GM18508 (cell line): Measurements from ENCODE around the gene TRMT10C.
"Not testable (repeated sequence)": the region's sequence is repeated elsewhere in the genome, so short reads cannot be mapped to it uniquely, and the experiment has no call there.

Source experiments
- ATAC-seq: cut with Tn5 transposase; IDR thresholded peaks from one replicate; pipeline ENCODE4 v1.9.1; 2021; ENCODE audit warnings: moderate number of reproducible peaks; ENCODE audit not compliant: insufficient read depth, unreplicated experiment

TRMT10C gene

GRCh38 chr3:101561630-101562328 lies at the start of gene TRMT10C:
TRMT10C (plus strand) TSS chr3:101561868; CDS start chr3:101564782, 2,914 bp downstream.
- peak; percentile 97 for ATAC-seq

DNA sequence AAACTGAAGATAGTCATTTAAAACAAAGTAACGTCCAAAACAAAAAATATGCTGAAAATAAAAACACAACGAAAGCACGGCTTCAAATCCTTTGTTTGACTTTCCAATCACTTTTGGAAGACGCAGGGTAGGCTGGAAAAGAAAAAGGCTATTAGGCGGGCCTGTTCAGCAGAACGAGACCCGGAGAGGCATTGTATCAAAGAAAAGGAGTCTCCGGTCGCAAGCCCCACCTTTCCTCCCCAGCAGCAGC lies 49.3 kb upstream of the TRMT10C start:
- peak; percentile 8 for ATAC-seq

- peak; percentile 38 for ATAC-seq
These were observed 48.8 kb upstream of the TRMT10C start, which contains the start of gene SENP7 for GRCh38 chr3:101512646-101513418. SENP7 (minus strand) TSS chr3:101513212; CDS start chr3:101513130, 82 bp downstream.

DNA sequence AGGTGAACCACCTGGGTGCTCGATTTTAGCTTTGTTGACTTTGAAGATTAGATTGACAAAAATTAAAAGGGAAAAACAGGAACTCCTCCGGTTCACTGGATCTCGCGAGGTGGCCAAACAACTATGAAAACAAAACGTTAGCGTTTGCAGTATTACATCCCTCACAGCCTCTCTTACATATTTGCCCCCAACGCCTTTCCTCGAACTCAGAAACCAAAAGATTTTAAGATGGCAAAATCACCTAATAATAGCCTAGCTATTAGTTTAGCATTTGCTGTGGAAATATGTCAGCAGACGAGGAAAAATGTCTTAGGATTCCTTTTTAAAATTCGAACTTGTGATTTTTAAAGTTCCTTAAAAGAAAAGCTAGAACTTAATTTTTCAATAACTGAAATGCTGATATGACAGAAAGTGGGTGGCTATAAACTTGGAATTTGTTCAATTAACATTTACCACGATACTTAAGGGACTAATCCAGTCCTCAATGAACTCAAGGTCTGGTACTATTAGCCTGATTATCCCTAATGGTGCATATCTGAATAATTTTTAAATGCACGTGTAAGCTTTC lies 48.2 kb upstream of the TRMT10C start:
- ATAC-seq = peak; percentile 14

- peak; percentile 98 for ATAC-seq
These were observed 43.2 kb upstream of the TRMT10C start for GRCh38 chr3:101518421-101518871.

DNA sequence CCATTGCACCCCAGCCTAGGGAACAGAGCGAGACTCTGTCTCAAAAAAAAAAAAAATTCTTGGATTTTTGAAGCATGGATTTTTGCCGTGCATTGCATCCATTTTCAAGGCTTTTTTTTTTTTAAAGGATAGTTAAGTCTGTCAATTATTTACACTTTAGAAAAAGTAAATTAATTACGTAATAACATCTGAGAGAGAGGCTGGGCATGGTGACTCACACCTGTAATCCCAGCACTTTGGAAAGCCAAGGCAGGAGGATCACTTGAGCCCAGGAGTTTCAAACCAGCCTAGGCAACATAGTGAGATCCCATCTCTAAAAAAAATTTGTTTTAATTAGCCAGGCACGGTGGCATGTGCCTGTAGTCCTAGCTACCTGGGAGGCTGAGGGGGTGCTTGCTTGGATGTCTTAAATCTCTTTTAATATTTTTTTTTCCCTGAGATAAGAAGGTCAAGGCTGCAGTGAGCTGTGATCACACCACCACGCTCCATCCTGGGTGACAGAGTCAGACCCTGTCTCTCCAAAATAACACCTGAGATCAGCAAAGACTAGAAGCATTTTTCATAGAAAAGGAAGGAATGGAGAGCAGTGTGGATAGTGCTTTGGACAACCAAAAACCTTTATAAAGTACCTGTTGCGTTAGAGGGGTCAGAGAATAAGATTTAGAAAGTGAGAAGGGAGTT lies 41.8 kb upstream of the TRMT10C start:
- ATAC-seq = no peak

DNA sequence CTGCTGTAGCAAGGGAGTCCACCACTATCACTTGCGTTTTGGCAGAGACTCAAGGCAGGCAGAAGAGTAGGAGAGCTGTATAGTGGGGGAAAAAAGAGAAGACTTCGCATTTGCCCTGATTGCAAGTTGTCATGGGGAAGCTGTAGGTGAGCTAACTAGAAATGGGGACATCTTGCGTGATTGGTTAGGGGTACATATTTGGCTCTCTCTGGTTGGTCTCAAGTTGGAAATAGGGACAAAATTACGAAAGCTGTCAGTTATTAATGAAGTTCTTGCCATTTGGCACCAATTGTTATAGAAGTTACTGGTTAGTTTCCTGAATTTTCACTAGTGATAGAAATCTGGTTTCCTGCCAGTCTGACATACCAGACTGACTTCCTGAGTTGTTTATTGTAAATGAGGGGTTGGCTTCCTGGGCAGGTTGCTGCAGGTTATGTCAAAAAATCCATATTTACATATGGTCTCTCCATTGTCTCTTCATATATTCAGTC lies 40.4 kb upstream of the TRMT10C start:
- no peak for ATAC-seq

- ATAC-seq = no peak
These were observed 34.2 kb upstream of the TRMT10C start for GRCh38 chr3:101527441-101527840.

DNA sequence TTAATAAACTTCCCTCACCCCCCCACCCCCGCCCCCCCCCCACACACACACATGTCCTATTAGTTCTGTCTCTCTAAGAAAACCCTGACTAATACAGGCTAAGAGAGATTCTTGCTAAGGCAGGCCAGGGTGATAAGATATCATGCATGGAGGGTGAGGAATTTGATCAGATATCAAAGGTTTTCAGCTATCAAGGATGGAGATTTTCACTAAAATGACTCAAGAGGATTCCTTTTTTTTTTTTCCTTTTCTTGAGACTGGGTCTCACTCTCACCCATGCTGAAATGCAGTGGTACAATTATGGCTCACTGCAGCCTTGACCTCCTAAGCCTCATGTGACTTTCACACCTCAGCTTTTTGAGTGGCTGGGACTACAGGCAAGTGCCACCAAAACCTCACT lies 33.8 kb upstream of the TRMT10C start:
- ATAC-seq = no peak

- ATAC-seq = no peak
These were observed 31.6 kb upstream of the TRMT10C start for GRCh38 chr3:101529816-101530685.

DNA sequence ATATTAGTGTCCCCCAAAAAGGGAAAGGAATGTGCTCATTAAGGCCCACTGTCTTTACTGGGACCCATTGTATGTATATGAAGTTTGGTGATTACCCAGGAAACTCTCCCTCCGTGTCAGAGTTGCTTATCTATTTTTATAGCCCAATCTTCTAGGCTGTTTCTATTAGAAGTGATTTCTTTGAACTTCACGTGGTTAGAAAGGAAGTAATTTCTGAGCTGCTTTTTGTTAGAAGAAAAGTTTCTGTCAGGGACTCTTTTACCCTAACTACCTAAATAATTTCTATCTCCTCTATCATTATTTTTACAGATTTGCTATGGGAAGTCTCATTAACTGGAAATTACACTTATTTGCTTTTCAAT lies 31.0 kb upstream of the TRMT10C start:
- ATAC-seq = no peak

GRCh38 chr3:101531473-101532086 lies 30.1 kb upstream of the TRMT10C start:
- ATAC-seq = no peak

- no peak for ATAC-seq
These were observed 28.7 kb upstream of the TRMT10C start for GRCh38 chr3:101532783-101533602.

DNA sequence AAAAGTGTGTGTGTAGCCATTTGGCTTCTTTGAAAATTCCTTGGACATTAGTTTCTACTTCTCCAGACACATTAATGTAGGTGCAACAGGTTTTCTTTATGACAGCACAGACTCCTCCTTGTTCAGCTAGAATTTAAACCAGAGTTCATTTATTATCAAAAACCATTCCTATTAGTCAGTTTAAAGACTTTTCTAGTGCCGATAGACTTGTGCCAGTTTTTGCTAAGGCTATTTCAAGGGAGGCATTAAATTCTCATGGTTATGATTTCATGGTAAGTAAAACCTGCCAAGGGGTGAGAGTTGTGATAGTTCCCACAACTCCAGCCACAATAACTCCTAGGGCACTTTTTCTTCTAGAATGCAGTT lies 28.1 kb upstream of the TRMT10C start:
- no peak for ATAC-seq

GRCh38 chr3:101535221-101535620 lies 26.4 kb upstream of the TRMT10C start:
- ATAC-seq = no peak

DNA sequence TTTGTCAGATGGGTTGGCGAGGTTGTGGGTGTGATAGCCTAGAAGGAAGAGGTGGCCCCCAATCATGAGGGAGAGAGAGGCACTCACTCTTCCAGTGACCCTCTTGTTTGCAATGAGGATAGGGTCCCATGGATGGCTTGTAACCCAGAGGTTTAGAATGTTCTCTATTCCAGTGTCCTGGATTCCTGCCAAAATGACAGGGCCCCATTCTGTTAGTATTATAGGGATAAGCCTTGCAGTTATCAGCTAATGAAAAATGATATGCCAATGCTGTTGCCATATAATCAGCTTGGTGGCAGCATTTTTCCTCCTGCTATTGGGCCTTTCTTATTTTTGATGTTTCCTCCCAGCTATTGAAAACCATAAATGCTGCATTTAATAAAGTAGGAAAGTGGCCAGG lies 25.4 kb upstream of the TRMT10C start:
- ATAC-seq = no peak

DNA sequence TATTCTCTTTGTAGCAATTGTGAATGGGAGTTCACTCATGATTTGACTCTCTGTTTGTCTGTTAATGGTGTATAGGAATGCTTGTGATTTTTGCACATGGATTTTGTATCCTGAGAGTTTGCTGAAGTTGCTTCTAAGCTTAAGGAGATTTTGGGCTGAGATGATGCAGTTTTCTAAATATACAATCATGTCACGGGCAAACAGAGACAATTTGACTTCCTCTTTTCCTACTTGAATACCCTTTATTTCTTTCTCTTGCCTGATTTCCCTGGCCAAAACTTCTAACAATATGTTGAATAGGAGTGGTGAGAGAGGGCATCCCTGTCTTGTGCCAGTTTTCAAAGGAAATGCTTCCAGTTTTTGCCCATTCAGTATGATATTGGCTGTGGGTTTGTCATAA lies 24.7 kb upstream of the TRMT10C start:
- not testable (repeated sequence) for ATAC-seq

DNA sequence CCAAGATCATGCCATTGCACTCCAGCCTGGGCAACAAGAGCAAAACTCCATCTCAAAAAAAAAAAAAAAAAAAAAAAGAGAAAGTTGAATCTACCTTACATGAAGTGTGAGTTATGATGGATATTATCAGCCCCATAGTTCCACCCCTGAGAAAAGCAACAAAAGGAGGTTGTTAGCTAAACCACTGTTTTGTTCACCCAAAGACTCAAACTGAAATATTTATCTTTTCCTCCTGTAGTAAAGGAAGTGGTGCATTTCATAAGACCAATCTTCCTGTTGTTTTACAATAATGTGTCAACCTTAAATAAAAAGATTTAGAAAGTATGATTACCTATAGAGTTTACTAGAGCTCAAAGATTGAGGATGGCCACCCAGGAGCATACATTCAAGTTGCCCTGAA lies 18.7 kb upstream of the TRMT10C start:
- ATAC-seq = no peak
